ENCODE data around the gene ASTN2. TPM values are rescaled to one million over a fixed set of nuclear protein-coding genes. Genes with fewer than 3 reads are reported as not detected.

Gene ASTN2
- total and polyA plus RNA-seq, 2 experiments from 2014 or later, result 7.0 to 24.6 TPM

GRCh38 chr9:116868201-116868600 lies 546.7 kb downstream of the ASTN2 start:
- no peaks in the 10 kb centered on the region for H3K27me3 ChIP-seq (ENCODE audit: insufficient read depth)
- no peak overlapping the region for H3K4me3 Mint-ChIP-seq
- no peak for DNase-seq (ENCODE audit: low spot score)
- no peaks in the 10 kb centered on the region; the same call in 1 of the 3 replicates for H3K9me3 Mint-ChIP-seq
- no peak for ATAC-seq
- no peak overlapping the region for H2AFZ ChIP-seq
- H3K4me1 ChIP-seq (ENCODE audit: insufficient read depth), result no peaks in the 10 kb centered on the region; the same call in 1 of the 2 replicates
- H3K4me1 Mint-ChIP-seq, result peaks cover 5% of the 10 kb centered on the region; the same call in 2 of the 3 replicates
- no peak for TF ChIP-seq STAT1 (IDR thresholded peaks at IDR 0.05; ENCODE audit: unreplicated experiment)
- no peak for TF ChIP-seq EZH2 (IDR thresholded peaks at IDR 0.05; ENCODE audit: low read depth, unreplicated experiment)
- TF ChIP-seq ZNF462 (CRISPR knock-in tag; IDR thresholded peaks at IDR 0.05), result no peak
- H4K20me1 ChIP-seq (replicated peaks; ENCODE audit: insufficient read depth), result no peaks in the 10 kb centered on the region
- H3K36me3 Mint-ChIP-seq (ENCODE audit: low read depth), result no peaks in the 10 kb centered on the region; the same call in 2 of the 3 replicates
- H3K79me2 ChIP-seq (replicated peaks; ENCODE audit: insufficient read depth), result no peaks in the 10 kb centered on the region
- H3K36me3 ChIP-seq (ENCODE audit: insufficient read depth), result no peaks in the 10 kb centered on the region; the same call in 1 of the 2 replicates
- H3F3A ChIP-seq (replicated peaks; ENCODE audit: low read depth), result no peaks in the 10 kb centered on the region
- H3K27ac ChIP-seq (ENCODE audit: low read depth), result no peak overlapping the region
- H3K27me3 Mint-ChIP-seq (ENCODE audit: insufficient read depth, low read depth, poor library complexity), result no peaks in the 10 kb centered on the region
- no peak overlapping the region for H3K27ac Mint-ChIP-seq
- peaks cover 2% of the 10 kb centered on the region; the same call in 1 of the 2 replicates for H3K9me2 ChIP-seq (ENCODE audit: insufficient read depth)
- H3K4me3 ChIP-seq, result no peak overlapping the region
- H3K4me2 ChIP-seq, result no peak overlapping the region

- no peak for DNase-seq (ENCODE audit: low spot score)
- H3K4me1 Mint-ChIP-seq, result peaks cover 10% of the 10 kb centered on the region
- no peak overlapping the region for H3K4me2 ChIP-seq
- H4K20me1 ChIP-seq (replicated peaks; ENCODE audit: insufficient read depth), result no peaks in the 10 kb centered on the region
- no peaks in the 10 kb centered on the region for H3K4me1 ChIP-seq (ENCODE audit: insufficient read depth)
- no peaks in the 10 kb centered on the region; the same call in 1 of the 2 replicates for H3K36me3 ChIP-seq (ENCODE audit: insufficient read depth)
- H3K27me3 ChIP-seq (ENCODE audit: insufficient read depth), result no peaks in the 10 kb centered on the region
- H3K27me3 Mint-ChIP-seq (ENCODE audit: insufficient read depth, low read depth, poor library complexity), result peaks cover 2% of the 10 kb centered on the region
- H3K36me3 Mint-ChIP-seq (ENCODE audit: low read depth), result no peaks in the 10 kb centered on the region; the same call in 2 of the 3 replicates
- no peaks in the 10 kb centered on the region; the same call in 2 of the 3 replicates for H3K9me3 Mint-ChIP-seq
- H2AFZ ChIP-seq, result no peak overlapping the region
- no peaks in the 10 kb centered on the region for H3F3A ChIP-seq (replicated peaks; ENCODE audit: low read depth)
- H3K9me2 ChIP-seq (ENCODE audit: insufficient read depth), result peaks cover 5% of the 10 kb centered on the region; the same call in 1 of the 2 replicates
- no peak overlapping the region for H3K4me3 ChIP-seq
- TF ChIP-seq ETS1 (IDR thresholded peaks at IDR 0.05), result no peak
- TF ChIP-seq EZH2 (IDR thresholded peaks at IDR 0.05; ENCODE audit: low read depth, unreplicated experiment), result no peak
- TF ChIP-seq ZNF114 (CRISPR knock-in tag; IDR thresholded peaks at IDR 0.05), result no peak
- TF ChIP-seq STAT1 (IDR thresholded peaks at IDR 0.05; ENCODE audit: unreplicated experiment), result no peak
- TF ChIP-seq EZH2phosphoT487 (IDR thresholded peaks at IDR 0.05; ENCODE audit: unreplicated experiment), result no peak
- TF ChIP-seq CREB1 (CRISPR knock-in tag; IDR thresholded peaks at IDR 0.05; ENCODE audit: low read depth), result no peak
- TF ChIP-seq REST (IDR thresholded peaks at IDR 0.05; ENCODE audit: unreplicated experiment), result no peak
- no peak for TF ChIP-seq POLR2AphosphoS5 (IDR thresholded peaks at IDR 0.05; ENCODE audit: low read depth)
- no peak for TF ChIP-seq JUNB (IDR thresholded peaks at IDR 0.05; ENCODE audit: unreplicated experiment)
- no peak overlapping the region for H3K27ac Mint-ChIP-seq
- no peak overlapping the region for H3K4me3 Mint-ChIP-seq
- H3K79me2 ChIP-seq (replicated peaks; ENCODE audit: insufficient read depth), result no peaks in the 10 kb centered on the region
- no peak overlapping the region for H3K27ac ChIP-seq (ENCODE audit: low read depth)
- ATAC-seq, result no peak
Measured at GRCh38 chr9:116861321-116861720, 553.5 kb downstream of the ASTN2 start.

Measured in GM23338 (cell line).